A549 (cell line): ENCODE results near the gene ZNF93.
"Not testable (repeated sequence)": the region's sequence is repeated elsewhere in the genome, so short reads cannot be mapped to it uniquely, and the experiment has no call there.

ENCODE experiments used
- BHLHE40 ChIP-seq: IDR thresholded peaks from 2 replicates; pipeline ENCODE4 v1.6.1; 2012; ENCODE audit warnings: low read depth, low read length, inconsistent platforms
- CBX2 ChIP-seq: fragments of 200-600 bp; sonication (generic); IDR thresholded peaks from 2 replicates; pipeline ENCODE4 v1.6.1; 2016; ENCODE audit warnings: low read depth, mild to moderate bottlenecking, borderline replicate concordance
- CEBPB ChIP-seq, 2 experiments: fragments of >200 bp in 1 of 2; sonication (Bioruptor Twin) in 1 of 2; formaldehyde crosslinking in 1 of 2; IDR thresholded peaks; 2 replicates each; pipeline ENCODE4 v1.6.1; 2012 to 2016
- CTCF ChIP-seq: fragments of >200 bp; sonication (Bioruptor Twin); formaldehyde crosslinking; IDR thresholded peaks from 3 replicates; pipeline ENCODE4 v1.5.1; 2016
- EP300 ChIP-seq, 2 experiments: fragments of >200 bp; sonication (Bioruptor Twin); formaldehyde crosslinking; IDR thresholded peaks; 2 replicates in 1 of 2; 3 replicates in 1 of 2; pipeline ENCODE4 v1.6.1; 2016 to 2017
- MYC ChIP-seq: IDR thresholded peaks from 2 replicates; pipeline ENCODE4 v1.6.1; 2012; ENCODE audit warnings: mild to moderate bottlenecking, inconsistent platforms, low read length, improper control_type of control experiment, borderline replicate concordance
- POLR2AphosphoS2 ChIP-seq: conservative IDR thresholded peaks from 2 replicates; pipeline ENCODE4 v1.6.1; 2012; ENCODE audit warnings: low read length, improper control_type of control experiment, inconsistent platforms
- REST ChIP-seq: fragments of 200-600 bp; sonication (generic); IDR thresholded peaks from 2 replicates; pipeline ENCODE4 v1.6.1; 2016; ENCODE audit warnings: antibody characterized with exemption, mild to moderate bottlenecking, moderate library complexity
- RFX5 ChIP-seq: fragments of 450-650 bp; IDR thresholded peaks from 2 replicates; pipeline ENCODE4 v1.7.1; 2014; ENCODE audit warnings: antibody characterized with exemption, mild to moderate bottlenecking, moderate library complexity
- ZNF302 ChIP-seq: fragments of 250-450 bp; sonication (Bioruptor Pico); IDR thresholded peaks from 2 replicates; pipeline ENCODE4 v1.9.0; 2021; ENCODE audit warnings: inconsistent platforms, mild to moderate bottlenecking, moderate library complexity

- TF ChIP-seq CBX2; CTCF; POLR2AphosphoS2; EP300 (IDR thresholded peaks at IDR 0.05); REST; CEBPB (IDR thresholded peaks at IDR 0.05); ZNF302 (CRISPR knock-in tag); RFX5; MYC; BHLHE40: not testable (repeated sequence)
Observed at GRCh38 chr19:19907551-19907950, 6.8 kb downstream of the ZNF93 start.
